Ishikawa (cell line): ENCODE results near the gene SYT1.

Source experiments
- MAX ChIP-seq: IDR thresholded peaks from 2 replicates; pipeline ENCODE4 v1.6.1; 2012
- RAD21 ChIP-seq: IDR thresholded peaks from 2 replicates; pipeline ENCODE4 v1.6.1; 2012; ENCODE audit warnings: low read depth
- TAF1 ChIP-seq: IDR thresholded peaks from 2 replicates; pipeline ENCODE4 v1.6.1; 2012; ENCODE audit warnings: low read depth, mild to moderate bottlenecking
- TEAD4 ChIP-seq: IDR thresholded peaks from 2 replicates; pipeline ENCODE4 v1.6.1; 2012
- YY1 ChIP-seq: IDR thresholded peaks from 2 replicates; pipeline ENCODE4 v1.6.1; 2012; ENCODE audit warnings: low read depth
- TF ChIP-seq, protein P1 (sequence below): IDR thresholded peaks from 2 replicates; pipeline ENCODE4 v1.6.1; 2012

GRCh38 chr12:79302162-79302814 is 437.7 kb downstream of the SYT1 start:
- TF ChIP-seq, protein P1, sequence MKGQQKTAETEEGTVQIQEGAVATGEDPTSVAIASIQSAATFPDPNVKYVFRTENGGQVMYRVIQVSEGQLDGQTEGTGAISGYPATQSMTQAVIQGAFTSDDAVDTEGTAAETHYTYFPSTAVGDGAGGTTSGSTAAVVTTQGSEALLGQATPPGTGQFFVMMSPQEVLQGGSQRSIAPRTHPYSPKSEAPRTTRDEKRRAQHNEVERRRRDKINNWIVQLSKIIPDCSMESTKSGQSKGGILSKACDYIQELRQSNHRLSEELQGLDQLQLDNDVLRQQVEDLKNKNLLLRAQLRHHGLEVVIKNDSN, result no peak
- TF ChIP-seq TAF1, result no peak
- TF ChIP-seq MAX, result no peak
- TF ChIP-seq RAD21, result no peak
- no peak for TF ChIP-seq YY1
- no peak for TF ChIP-seq TEAD4
